HG02981 (cell line): ENCODE data around the gene CXXC5.
"Not testable (repeated sequence)": the region's sequence is repeated elsewhere in the genome, so short reads cannot be mapped to it uniquely, and the experiment has no call there.

ENCODE experiments used
- ATAC-seq: cut with Tn5 transposase; IDR thresholded peaks from one replicate; pipeline ENCODE4 v1.9.1; 2021; ENCODE audit warnings: mild to moderate bottlenecking, moderate library complexity; ENCODE audit not compliant: unreplicated experiment

Gene CXXC5

GRCh38 chr5:139648205-139649081 lies at the start of gene CXXC5:
Gene CXXC5 (plus strand): TSS chr5:139648349. CDS start chr5:139680524, 32,175 bp downstream.
- ATAC-seq = no peak

DNA sequence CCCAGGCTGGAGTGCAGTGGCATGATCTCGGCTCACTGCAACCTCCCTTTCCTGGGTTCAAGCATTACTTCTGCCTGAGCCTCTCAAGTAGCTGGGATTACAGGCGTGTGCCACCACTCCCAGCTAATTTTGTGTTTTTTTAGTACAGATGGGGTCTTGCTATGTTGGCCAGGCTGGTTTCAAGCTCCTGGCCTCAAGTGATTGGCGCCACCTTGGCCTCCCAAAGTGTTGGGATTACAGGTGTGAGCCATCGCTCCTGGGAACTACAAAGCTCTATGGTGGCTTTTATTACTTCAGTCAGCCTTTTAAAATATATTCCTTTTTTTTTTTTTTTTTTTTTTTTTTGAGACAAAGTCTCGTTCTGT lies 49.6 kb upstream of the CXXC5 start:
- not testable (repeated sequence) for ATAC-seq

DNA sequence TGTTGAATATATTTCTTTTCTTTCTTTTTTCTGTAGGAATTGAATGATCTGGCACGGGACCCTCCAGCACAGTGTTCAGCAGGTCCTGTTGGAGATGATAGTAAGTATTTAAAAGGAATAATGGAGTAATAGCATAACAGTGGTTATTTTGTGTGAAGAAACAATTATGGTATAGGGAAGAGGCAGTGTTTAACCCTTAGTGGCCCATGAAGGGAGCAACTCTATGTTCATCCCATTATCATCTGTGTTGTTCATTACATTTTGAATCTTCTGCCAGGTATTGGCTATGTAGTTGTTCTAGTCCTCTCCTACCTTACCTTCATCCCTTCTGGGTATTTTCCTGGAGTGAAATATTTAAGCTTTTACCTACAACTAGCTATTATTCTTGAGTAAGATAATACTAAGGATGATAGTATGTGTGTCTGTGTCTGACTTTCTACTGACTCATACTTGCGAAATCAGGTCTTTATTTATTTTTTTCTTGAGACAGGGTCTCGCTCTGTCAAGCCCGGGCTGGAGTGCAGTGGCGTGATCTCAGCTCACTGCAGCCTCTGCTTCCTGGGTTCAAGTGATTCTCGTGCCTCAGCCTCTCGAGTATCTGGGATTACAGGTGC lies 47.7 kb upstream of the CXXC5 start:
- no peak for ATAC-seq

DNA sequence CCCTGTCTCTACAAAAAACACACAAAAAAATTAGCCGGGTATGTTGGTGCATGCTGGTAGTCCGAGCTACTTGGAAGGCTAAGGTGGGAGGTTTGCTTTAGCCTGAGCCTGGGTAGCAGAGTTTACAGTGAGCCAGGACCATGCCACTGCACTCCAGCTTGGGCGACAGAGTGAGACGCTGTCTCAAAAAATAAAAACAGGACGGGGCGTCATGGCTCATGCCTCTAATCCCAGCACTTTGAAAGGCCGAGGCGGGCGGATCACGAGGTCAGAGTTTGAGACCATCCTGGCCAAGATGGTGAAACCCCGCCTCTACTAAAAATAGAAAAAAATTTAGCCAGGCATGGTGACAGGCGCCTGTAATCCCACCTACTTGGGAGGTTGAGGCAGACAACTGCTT lies 46.7 kb upstream of the CXXC5 start:
- no peak for ATAC-seq

DNA sequence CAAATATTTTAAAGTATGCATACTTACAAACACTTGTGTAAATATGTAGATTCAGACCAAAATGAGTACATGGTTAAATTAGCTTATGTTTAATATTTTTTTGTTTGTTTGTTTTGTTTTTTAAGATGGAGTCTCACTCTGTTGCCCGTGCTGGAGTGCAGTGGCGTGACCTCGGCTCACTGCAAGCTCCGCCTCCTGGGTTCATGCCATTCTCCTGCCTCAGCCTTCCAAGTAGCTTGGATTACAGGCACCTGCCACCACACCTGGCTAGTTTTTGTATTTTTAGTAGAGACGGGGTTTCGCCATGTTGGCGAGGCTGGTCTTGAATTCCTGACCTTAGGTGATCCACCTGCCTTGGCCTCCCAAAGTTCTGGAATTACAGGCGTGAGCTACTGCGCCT lies 46.2 kb upstream of the CXXC5 start:
- ATAC-seq = not testable (repeated sequence)

DNA sequence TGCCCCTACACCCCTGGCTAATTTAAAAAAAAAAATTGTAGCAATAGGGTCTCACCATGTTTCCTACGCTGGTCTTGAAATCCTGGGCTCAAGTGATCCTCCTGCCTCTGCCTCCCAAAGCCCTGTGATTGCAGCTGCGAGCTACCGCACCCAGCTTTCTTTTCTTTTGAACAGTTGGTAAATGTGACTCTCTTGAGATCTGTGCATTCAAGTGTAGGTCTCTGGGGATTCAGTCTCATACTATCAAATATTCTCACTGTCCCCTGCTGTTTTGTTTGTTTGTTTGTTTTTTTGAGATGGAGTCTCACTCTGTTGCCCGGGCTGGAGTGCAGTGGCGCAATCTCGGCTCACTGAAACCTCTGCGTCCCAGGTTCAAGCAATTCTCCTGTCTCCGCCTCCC lies 42.3 kb upstream of the CXXC5 start:
- ATAC-seq = no peak

GRCh38 chr5:139611703-139612584 lies 36.2 kb upstream of the CXXC5 start:
- ATAC-seq = no peak

- ATAC-seq = no peak
These were observed 28.3 kb upstream of the CXXC5 start for GRCh38 chr5:139619861-139620260.

GRCh38 chr5:139625398-139625797 lies 22.8 kb upstream of the CXXC5 start:
- not testable (repeated sequence) for ATAC-seq

- ATAC-seq = no peak
These were observed 17.3 kb upstream of the CXXC5 start for GRCh38 chr5:139630855-139631254.

GRCh38 chr5:139631520-139632165 lies 16.5 kb upstream of the CXXC5 start:
- no peak for ATAC-seq

DNA sequence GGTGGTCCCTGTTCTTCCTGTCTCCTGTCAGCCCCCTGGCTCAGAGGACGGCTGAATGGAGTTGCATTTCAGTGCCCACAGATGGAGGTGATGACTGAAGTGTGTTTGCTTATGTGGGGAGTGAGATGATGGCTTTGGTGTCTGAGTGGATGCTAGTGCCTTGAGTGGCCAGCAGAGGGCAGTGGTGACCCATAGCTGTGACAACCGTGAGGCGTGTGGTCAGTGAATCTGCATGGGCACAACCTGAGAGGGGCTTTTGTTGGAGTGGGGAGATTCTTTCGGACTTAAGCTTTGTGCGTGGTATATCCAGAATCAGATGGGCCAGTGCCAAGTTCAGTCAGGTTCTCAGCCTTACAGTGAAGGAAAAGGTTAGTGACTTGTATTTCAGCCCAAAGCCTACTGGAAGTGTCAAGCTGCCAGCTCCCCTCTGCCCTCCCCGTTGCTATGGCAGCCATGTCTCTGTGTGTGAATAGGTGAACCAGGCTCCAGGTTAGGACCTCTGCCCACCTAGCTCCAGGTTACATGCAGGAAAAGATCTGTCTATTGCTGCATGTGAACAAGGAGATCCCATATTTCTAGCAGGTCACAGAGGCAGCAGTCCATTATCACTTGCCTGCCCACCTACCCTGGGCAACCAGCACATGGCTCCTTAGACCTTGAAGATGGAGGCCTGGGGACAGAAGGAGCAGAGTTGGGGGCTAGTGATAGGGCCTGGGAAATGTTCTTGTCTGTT lies 14.7 kb upstream of the CXXC5 start:
- no peak for ATAC-seq

GRCh38 chr5:139634028-139634325 lies 14.2 kb upstream of the CXXC5 start:
- no peak for ATAC-seq

- no peak for ATAC-seq
These were observed 13.6 kb upstream of the CXXC5 start for GRCh38 chr5:139634541-139634940.

DNA sequence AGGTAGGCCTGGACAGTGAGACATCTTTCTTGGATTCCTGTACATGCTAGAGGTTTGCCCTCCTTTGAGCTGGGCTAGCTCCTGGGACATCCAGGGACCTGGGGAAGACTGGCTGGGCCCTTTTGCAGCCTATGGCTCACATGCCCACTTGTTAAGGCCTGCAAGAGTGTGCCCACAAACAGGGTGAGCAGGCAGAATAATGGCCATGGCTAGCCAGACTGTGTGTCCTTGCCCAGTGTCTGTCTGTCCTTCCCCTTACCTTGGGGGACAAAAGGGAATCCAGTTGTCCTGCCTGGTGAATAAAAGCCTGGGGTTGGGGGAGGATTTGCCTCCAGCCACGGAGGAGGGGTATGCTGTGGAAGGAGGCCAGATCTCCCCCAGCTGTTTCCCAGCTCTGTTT lies 13.0 kb upstream of the CXXC5 start:
- no peak for ATAC-seq

DNA sequence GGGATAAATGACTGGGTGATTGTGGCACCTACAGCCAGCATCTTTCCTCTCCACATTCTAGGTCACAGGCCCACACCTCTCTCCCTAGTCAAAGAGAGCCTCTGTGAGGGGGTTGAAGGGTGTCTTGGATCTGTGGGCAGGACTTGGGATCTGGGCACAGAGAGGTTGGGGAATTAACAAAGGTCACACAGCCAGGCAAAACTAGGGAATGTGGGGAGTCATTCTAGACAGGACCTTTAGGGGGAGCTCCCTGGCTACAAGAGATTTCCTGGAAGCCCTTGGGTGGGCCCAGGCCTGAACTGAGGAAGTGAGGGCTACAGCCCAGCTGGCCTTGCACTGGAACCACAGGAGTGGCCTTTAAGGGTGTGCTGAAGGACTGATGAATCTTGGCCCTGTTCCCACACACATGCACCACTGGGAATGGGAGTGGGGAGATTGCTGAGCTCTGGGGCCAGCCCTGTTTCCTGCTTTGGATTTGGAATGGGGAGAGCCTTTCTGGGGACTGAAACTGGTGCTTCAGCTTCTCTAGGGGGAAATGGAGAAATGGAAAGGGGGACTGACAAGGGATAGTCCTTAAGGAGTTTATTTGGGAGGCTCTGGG lies 12.4 kb upstream of the CXXC5 start:
- ATAC-seq = no peak

GRCh38 chr5:139636207-139636792 lies 11.8 kb upstream of the CXXC5 start:
- ATAC-seq = peak; percentile 76

DNA sequence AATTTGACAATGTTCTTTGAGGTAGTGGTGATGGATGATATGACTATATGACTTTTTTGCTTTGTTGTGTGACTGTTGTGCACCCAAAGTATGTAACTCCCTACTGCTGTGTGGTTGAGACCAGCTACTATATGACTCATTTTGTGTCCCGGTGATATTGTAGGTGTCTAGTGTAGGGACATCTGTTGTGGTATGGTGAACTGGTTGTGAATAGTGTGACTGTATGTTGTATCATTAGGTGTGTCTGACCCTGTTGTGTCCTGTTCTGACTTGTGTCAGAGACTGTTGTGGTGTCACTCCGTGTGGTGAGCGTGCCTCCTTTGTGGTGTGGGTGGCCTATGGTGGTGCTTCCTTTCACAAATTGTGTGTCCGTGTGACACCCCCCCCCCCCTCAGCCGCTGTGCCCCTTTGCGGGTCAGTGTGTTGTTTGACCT lies 11.2 kb upstream of the CXXC5 start:
- ATAC-seq = peak; percentile 26

DNA sequence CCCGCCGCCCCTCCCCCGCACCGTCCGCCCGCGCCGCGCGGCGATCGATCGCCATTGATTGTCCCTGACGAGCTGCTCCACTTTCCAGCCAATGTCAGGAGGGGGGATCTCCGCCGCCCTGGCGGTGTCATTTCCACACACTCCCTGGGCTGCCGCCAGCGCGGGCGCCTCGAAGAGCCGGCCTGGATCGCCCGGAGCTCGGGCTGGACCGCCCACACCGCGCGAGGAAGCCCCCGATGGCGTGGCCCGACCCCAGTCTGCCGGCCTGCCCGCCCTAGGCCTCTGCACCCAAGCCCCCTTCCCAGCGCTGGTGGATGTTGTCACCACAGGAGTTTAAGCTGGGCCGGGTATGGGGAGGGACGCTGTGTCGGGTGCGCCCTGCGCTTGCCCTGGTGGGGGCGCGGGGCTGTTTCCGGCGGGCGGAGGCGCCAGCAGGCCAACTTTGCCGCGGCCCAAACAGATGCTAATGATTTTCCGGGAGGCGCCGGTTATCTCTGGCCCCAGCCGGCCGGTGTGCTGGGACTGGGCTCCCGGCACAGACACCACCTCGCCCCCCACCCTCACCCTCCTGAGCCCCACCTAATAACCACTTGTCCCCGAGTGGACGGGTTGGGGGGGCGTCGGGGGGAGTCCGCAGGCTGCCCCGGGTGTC lies 10.6 kb upstream of the CXXC5 start:
- no peak for ATAC-seq
